ENCODE measurements around the gene FAM162A. TPM values are rescaled to one million over a fixed set of nuclear protein-coding genes. Genes with fewer than 3 reads are reported as not detected.

Gene FAM162A
- total and polyA plus RNA-seq, 9 of the 15 experiments (the other 6 are each of a cell fraction or from before 2014, with no cell fraction given) = 37.5 to 211 (median 101) TPM

- TF ChIP-seq MGA (IDR thresholded peaks at IDR 0.05) = peak; percentile 67
- TF ChIP-seq MNT (conservative IDR thresholded peaks at IDR 0.05) = peak; percentile 67 to 88
- peak in 1 of 2 experiments; percentile 37 for TF ChIP-seq E2F6 (IDR thresholded peaks at IDR 0.05; ENCODE audit: borderline replicate concordance in 1 of 2, extremely low read depth in 1 of 2, insufficient read depth in 1 of 2, insufficient read length in 1 of 2, low read depth in 1 of 2, low read length in 1 of 2, poor library complexity in 1 of 2, severe bottlenecking in 1 of 2)
- TF ChIP-seq TAF7 (tag; IDR thresholded peaks at IDR 0.05) = peak; percentile 69; the same call in 1 of the 2 replicates
- TF ChIP-seq EP400 (IDR thresholded peaks at IDR 0.05) = peak; percentile 83
- TF ChIP-seq VEZF1 (CRISPR knock-in tag; IDR thresholded peaks at IDR 0.05) = peak; percentile 72
- TF ChIP-seq TAF9B (IDR thresholded peaks at IDR 0.05; ENCODE audit: partially characterized antibody) = peak; percentile 86
- 0 out of 2 replicates have a peak, but pooled peaks have one; percentile 25 for TF ChIP-seq XRCC5 (IDR thresholded peaks at IDR 0.05; ENCODE audit: low read depth, low read length)
- TF ChIP-seq C11orf30 (IDR thresholded peaks at IDR 0.05; ENCODE audit: low read depth) = peak; percentile 98
- TF ChIP-seq ARID1B (IDR thresholded peaks at IDR 0.05) = no peak
Measured at GRCh38 chr3:122382888-122383666, 905 bp upstream of the FAM162A start, which contains the start of gene MIX23 (continued).

Measured in K562 (cell line).